GM20000 (cell line): ENCODE measurements around the gene KRTAP12-4.

Experiments used
- DNase-seq: peaks from one replicate; pipeline ENCODE4 v3.0.0; 2012; ENCODE audit warnings: low spot score
- CTCF ChIP-seq: IDR thresholded peaks from 2 replicates; pipeline ENCODE4 v1.5.1; 2012; ENCODE audit warnings: mild to moderate bottlenecking, control low read depth; ENCODE audit errors: extremely low read depth, missing control alignments

The KRTAP12-4 gene

GRCh38 chr21:44606495-44606894 is 48.0 kb downstream of the KRTAP12-4 start:
- DNase-seq: no peak
- no peak for TF ChIP-seq CTCF
